Colonic mucosa (tissue), 4 donors: ENCODE results near the gene PDE4D. TPM values are rescaled to one million over a fixed set of nuclear protein-coding genes. Genes with fewer than 3 reads are reported as not detected.

Experiments used
- DNase-seq: peaks from one replicate; pipeline ENCODE4 v3.0.0-alpha.2; 2020
- H3K27ac ChIP-seq: fragments of 200-600 bp; one replicate; pipeline ENCODE4 v1.8.0; 2021
- H3K27me3 ChIP-seq: fragments of 200-600 bp; one replicate; pipeline ENCODE4 v1.8.0; 2021
- H3K36me3 ChIP-seq: fragments of 200-600 bp; one replicate; pipeline ENCODE4 v1.8.0; 2021
- H3K4me1 ChIP-seq: fragments of 200-600 bp; one replicate; pipeline ENCODE4 v1.8.0; 2021; ENCODE audit warnings: mild to moderate bottlenecking
- H3K4me3 ChIP-seq: fragments of 200-600 bp; one replicate; pipeline ENCODE4 v1.8.0; 2021
- H3K9ac ChIP-seq, 2 donors: one replicate each; pipeline ENCODE4 v1.7.0; 2013; ENCODE audit warnings: control low read depth in 2 of 2, low read depth in 2 of 2, low read length in 2 of 2
- H3K9me3 ChIP-seq: fragments of 200-600 bp; one replicate; pipeline ENCODE4 v1.8.0; 2021
- intact Hi-C: fragments of 100-400 bp; cut with DNase I; formaldehyde crosslinking; loops from one replicate; pipeline ENCODE4 v1.14.1; 2022
- total RNA-seq, 2 donors: library from RNA; stranded (reverse); fragmentation: NEBNext Ultra II Directional in 1 of 2; extraction: Animal tissue kit (Norgen Biotek cat#: 25700) in 1 of 2; gene quantifications; one replicate each; pipeline ENCODE4 v1.2.1, GENCODE V29; 2021
- TF ChIP-seq, protein P1 (sequence below): fragments of 200-600 bp; IDR thresholded peaks from one replicate; pipeline ENCODE4 v1.8.0; 2022; ENCODE audit warnings: antibody characterized with exemption, mild to moderate bottlenecking
- donor health status: healthy.
- donor health status: DM: no; HTN: no; CAD: no.
- donor health status: DM: no; HTN: no; CAD: no.

The PDE4D gene
- total RNA-seq, 2 donors from 2014 or later: 23.1 to 53.7 TPM

DNA sequence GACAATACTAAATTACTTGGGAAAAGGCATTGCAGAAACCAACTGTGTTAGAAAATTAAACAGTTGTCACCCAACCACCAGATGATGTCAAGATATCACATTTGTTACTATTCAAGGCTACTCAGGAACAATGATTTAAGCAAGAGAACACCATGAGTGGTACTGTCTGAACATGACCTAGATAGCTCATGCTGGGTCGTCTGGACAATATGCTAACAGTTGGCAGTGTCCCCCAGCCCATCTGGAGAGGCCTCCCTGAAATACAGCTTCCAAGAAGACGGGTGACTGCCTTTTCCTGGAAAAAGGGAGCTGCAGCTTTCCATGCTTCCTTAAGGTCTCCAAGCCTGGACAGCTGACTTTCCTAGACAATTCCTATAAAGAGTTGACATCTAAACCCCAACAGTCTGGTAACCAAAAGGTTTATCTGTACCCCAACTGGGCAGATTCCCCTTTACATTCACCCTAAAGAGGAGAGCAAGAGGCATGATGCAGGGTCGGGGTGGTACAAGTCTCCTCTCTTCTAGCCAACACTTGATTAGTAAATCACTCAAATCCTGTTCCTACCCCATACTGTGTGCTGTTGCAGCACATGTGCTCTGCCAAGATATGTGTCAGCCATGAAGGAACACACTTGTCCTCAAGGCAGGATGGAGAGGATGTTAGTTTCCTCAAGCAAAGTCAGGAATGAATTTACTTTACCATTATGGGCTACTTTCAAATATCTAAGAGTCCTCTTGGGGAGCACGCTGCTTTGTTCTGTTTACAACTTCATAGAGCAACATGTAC, 433.0 kb downstream of the PDE4D start:
- DNase-seq: no peak
- Histone ChIP-seq H3K9me3 (no peaks in the 10 kb centered on the region), H3K27me3 (no peaks in the 10 kb centered on the region), H3K27ac (no peak overlapping the region), H3K4me3 (no peak overlapping the region), H3K9ac (no peak overlapping the region), H3K36me3 (no peaks in the 10 kb centered on the region), H3K4me1 (no peaks in the 10 kb centered on the region)
- TF ChIP-seq, protein P1, sequence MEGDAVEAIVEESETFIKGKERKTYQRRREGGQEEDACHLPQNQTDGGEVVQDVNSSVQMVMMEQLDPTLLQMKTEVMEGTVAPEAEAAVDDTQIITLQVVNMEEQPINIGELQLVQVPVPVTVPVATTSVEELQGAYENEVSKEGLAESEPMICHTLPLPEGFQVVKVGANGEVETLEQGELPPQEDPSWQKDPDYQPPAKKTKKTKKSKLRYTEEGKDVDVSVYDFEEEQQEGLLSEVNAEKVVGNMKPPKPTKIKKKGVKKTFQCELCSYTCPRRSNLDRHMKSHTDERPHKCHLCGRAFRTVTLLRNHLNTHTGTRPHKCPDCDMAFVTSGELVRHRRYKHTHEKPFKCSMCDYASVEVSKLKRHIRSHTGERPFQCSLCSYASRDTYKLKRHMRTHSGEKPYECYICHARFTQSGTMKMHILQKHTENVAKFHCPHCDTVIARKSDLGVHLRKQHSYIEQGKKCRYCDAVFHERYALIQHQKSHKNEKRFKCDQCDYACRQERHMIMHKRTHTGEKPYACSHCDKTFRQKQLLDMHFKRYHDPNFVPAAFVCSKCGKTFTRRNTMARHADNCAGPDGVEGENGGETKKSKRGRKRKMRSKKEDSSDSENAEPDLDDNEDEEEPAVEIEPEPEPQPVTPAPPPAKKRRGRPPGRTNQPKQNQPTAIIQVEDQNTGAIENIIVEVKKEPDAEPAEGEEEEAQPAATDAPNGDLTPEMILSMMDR: no peak
- intact Hi-C loops: no loop called here

- H3K27ac ChIP-seq: no peak overlapping the region
- H3K36me3 ChIP-seq: no peaks in the 10 kb centered on the region
- TF ChIP-seq, protein P1: no peak
- no peak overlapping the region for H3K9ac ChIP-seq
- no peaks in the 10 kb centered on the region for H3K4me1 ChIP-seq
- no peaks in the 10 kb centered on the region for H3K9me3 ChIP-seq
- H3K4me3 ChIP-seq: no peak overlapping the region
- no peaks in the 10 kb centered on the region for H3K27me3 ChIP-seq
- intact Hi-C loops: no loop called here
- no peak for DNase-seq
Observed at GRCh38 chr5:59458966-59459729, 434.4 kb downstream of the PDE4D start.

DNA sequence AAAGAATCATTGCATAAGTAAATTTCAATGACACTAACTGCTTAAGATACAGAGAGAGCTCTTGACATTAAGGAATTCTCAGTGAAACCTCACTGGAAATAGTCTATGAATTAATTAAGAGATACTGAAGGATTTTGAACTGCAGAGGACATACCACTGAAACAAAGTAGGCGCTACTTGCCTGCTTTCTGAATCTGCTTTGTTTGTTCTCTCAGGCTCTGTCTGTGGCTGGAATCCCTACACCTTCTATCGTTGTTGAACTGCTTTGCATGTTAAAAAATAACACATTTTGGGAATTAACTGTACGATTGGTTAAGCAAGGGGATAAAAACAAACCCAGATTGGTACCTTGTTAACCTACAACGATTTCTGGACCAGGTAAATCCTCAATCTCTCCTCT, 435.2 kb downstream of the PDE4D start:
- H3K36me3 ChIP-seq: no peaks in the 10 kb centered on the region
- intact Hi-C loops: no loop called here
- H3K9me3 ChIP-seq: no peaks in the 10 kb centered on the region
- no peak overlapping the region for H3K9ac ChIP-seq
- H3K4me3 ChIP-seq: no peak overlapping the region
- TF ChIP-seq, protein P1: no peak
- no peak overlapping the region for H3K27ac ChIP-seq
- H3K27me3 ChIP-seq: no peaks in the 10 kb centered on the region
- DNase-seq: no peak
- H3K4me1 ChIP-seq: no peaks in the 10 kb centered on the region

DNA sequence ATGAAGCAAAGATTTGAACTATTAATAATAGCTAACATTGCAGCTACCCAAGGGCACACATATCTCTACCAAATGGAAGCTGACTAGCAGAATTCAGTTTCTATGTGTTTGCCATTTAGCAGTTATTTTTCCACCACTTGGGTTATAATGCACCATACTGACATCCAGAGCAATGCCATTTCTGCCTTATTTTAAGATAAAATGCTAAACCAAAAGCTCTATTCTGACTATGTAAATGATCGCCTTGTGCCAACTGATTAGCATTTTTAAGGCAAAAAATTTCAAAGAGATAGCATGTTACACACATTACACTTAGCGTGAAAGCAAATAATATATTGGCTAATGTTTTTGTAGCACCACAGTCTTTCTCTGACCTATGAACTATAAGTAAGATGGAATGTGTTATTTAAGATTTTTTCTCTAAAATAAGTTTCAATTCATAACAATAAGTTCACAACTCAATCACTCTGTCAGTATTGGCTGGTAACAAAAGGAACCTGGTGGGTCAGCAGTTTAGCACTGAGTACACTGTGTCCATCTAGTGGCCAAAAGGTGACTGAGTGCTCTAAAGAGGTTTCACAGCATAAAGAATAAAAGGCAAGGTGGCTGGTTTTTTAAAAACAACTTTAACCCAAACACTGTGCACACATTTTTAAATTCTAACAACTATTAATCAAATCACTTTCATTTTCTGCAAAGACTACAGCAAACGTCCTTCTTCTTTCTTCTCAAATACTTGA, 443.5 kb downstream of the PDE4D start:
- Histone ChIP-seq H3K9ac (no peak overlapping the region), H3K4me3 (no peak overlapping the region), H3K27ac (no peak overlapping the region), H3K9me3 (no peaks in the 10 kb centered on the region), H3K4me1 (no peaks in the 10 kb centered on the region), H3K27me3 (no peaks in the 10 kb centered on the region), H3K36me3 (no peaks in the 10 kb centered on the region)
- no peak for DNase-seq
- intact Hi-C loops: no loop called here
- TF ChIP-seq, protein P1: no peak

- Histone ChIP-seq H3K36me3 (no peaks in the 10 kb centered on the region), H3K27ac (no peak overlapping the region), H3K4me1 (no peaks in the 10 kb centered on the region), H3K9ac (no peak overlapping the region), H3K4me3 (no peak overlapping the region), H3K27me3 (no peaks in the 10 kb centered on the region), H3K9me3 (no peaks in the 10 kb centered on the region)
- DNase-seq: no peak
- TF ChIP-seq, protein P1: no peak
- intact Hi-C loops: no loop called here
Observed at GRCh38 chr5:59446356-59446755, 447.2 kb downstream of the PDE4D start.
